GM12892 (cell line): ENCODE measurements around the gene ARHGDIB.

Experiments used
- DNase-seq: peaks from one replicate; pipeline ENCODE4 v3.0.0; 2011; ENCODE audit not compliant: insufficient read length
- FAIRE-seq: peaks from 2 replicates; lab custom pipeline; 2011; peaks lifted over from hg19 to GRCh38; lab: Jason Lieb, UNC
- POLR2A ChIP-seq: IDR thresholded peaks from 2 replicates; pipeline ENCODE4 v1.6.1; 2011; ENCODE audit warnings: low read depth, low read length, control low read depth
- POLR2AphosphoS5 ChIP-seq: IDR thresholded peaks from 2 replicates; pipeline ENCODE4 v1.6.1; 2011; ENCODE audit warnings: low read depth, low read length, control low read depth
- TAF1 ChIP-seq: IDR thresholded peaks from 2 replicates; pipeline ENCODE4 v1.6.1; 2011; ENCODE audit warnings: low read depth, mild to moderate bottlenecking, control low read depth, low read length, borderline replicate concordance

ARHGDIB gene

DNA sequence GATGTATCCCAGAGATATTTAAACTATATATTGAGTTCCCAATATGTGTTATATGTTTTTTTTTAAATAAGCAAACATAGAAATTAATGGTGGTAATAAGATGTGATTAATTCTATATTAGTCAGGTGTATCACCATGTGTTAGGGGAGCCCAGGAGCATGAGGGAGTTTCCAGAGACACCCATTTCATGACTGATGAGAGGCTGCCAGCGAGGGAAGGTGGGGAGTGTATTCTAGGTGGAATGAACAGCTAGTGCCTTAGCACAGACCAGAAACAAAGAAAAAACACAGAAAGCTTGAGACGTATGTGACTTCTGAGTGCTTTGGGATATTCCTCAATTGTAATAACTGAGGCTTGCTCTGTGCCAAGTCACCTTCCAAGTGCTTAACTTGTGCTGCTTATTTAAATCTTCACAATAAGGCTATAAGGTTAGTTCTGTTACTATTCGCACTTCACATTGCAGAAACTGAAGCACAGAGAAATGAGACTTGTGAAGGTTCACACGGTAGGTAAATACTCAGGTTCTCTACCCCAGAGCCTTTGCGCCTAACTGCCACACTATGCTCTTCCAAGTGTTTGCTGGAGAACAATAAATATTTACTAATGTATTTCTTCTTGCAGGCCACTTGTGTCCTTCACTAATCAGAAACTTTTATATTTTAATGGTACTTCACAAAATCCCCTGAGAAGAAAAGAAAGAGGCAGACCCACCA lies 57.9 kb downstream of the ARHGDIB start:
- TF ChIP-seq POLR2A = no peak
- no peak for TF ChIP-seq POLR2AphosphoS5
- no peak for TF ChIP-seq TAF1
- FAIRE-seq (no peak), DNase-seq (no peak)

DNA sequence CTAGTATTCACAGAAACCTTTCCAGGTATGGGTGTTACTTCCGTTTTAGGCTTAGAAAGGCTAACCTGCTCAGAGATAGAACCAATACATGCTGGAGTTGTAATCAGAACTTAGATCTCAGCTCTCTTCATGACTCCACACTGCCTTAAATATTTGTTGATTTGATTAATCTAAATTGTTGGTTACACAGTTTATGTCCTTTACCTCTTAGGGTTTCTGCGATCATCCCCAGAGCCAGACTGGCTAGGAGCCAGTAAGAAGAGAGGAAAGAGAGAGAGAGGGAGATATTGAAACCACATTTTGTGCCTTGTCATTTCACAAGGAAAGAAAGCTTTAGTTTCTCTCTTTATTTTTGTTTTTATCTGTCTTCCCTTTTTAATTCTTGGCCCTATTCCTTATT lies 58.9 kb downstream of the ARHGDIB start:
- TF ChIP-seq POLR2A = no peak
- TF ChIP-seq POLR2AphosphoS5 = no peak
- TF ChIP-seq TAF1 = no peak
- no peak for FAIRE-seq
- DNase-seq = no peak

DNA sequence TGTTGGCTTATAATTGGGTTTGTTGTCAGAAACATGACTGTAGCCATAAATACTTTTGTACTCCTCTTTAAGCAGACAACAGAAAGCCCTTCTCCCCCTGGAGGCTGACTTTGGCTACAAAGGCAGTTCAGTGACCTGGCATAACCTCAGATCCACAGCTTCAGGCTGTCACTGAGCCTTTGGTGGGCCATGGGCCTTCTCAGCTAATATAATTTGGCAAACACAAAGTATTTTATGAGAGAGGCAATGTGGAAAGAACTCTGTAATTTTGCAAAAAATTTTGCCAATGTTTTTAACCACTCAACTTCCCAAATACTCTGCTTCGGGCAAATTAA lies 60.2 kb downstream of the ARHGDIB start:
- FAIRE-seq (no peak), DNase-seq (no peak)
- TF ChIP-seq TAF1 (no peak), POLR2A (no peak)

DNA sequence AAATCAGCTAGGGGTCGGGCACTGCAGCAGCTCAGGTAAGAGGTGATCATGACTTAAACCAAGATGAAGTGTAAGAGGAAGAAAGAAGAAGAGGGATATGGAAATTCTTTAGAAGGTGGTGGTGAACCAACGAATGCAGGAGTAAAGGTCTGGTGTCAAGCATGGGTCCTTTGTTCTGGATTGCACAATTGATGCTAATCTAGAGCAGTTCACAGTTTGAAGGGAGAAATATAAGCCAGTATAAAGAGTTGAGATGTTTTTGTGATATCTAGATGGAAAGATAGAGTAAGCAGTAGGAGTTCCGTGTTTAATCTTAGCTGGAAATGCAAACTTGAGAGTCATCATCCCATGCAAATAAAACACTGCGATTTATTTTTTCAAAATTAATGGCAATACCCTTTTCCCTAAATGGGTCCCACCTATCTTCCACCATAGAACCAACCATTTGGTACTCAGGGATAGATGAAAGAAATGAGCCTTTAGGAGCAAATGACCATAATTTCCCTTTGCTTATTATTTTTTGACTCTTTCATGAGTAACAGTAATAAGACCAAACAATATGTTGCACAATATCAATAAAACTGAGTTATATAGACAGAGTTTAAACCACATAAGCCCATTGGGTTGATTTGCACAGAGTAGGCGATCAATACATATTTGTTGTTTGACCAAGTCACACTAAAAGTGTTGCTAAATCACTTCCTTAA lies 60.7 kb downstream of the ARHGDIB start:
- FAIRE-seq (no peak), DNase-seq (no peak)
- TF ChIP-seq POLR2A (no peak), TAF1 (no peak)

DNA sequence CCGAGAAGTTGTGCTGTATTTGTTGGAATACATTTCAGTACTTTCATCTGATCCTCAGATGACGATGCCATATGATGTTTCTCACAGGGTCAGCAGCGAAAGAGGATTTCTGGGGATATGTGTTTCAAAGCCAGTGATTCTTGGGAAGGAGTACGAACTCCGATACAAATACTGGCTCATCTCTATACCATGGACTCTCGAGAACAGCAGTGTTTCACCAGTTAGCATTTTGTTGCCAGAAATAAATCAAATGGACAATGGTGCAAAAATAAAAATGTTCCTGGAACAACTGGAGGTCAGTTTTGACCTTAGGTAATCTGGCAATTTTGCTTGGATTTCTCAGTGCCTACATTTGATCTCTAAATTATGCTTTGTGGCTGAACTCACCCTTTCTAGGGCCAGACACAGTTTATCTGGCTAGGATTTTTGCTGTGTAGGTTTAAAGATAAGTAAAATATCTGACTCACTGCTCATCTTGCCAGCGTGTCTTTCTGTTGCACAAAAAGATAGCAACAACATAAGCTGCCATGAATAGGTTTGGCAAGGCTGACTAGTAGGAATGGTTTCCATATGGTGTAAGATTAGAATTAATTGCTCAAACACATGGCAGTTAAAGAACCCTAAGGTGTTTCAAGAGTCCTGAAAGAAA lies 64.8 kb downstream of the ARHGDIB start:
- DNase-seq = no peak
- TF ChIP-seq POLR2A (no peak), POLR2AphosphoS5 (no peak), TAF1 (no peak)
- FAIRE-seq = peak; percentile 9

DNA sequence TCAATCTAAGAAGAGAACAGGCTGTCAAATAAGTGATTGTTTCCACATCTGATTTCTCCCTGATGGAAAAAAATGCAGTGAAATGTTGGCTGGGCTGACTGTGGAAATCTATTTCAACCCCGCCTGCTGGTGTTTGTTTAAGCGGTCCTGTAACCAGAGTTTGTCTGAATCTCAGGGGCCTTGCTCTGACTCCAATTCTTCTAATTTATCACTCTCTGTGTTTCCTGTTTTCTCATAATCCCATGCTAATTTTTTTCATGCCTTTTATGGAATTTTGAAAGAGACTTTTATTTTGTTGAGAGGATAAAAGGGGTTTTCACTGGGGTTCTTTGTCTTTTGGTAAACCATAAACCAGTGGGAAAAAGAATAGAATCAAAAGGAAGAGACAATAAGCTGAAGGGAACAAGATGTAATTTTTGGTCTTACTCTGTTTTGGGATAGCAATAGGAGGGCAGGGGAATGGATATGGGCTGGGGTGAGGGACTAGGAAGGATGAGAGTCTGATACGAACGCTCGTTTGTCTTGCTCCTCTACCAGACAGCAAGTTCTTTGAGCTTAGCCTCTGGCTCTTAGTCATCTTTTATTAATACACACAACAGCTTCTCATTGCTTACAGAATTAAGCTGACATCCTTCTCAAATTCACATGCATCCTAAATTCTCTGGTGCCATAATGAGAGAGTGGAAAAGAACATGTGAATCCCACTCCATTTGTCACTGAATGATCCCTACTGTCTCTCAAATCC lies 67.7 kb downstream of the ARHGDIB start:
- FAIRE-seq = no peak
- TF ChIP-seq TAF1 (no peak), POLR2AphosphoS5 (no peak), POLR2A (no peak)
- no peak for DNase-seq

DNA sequence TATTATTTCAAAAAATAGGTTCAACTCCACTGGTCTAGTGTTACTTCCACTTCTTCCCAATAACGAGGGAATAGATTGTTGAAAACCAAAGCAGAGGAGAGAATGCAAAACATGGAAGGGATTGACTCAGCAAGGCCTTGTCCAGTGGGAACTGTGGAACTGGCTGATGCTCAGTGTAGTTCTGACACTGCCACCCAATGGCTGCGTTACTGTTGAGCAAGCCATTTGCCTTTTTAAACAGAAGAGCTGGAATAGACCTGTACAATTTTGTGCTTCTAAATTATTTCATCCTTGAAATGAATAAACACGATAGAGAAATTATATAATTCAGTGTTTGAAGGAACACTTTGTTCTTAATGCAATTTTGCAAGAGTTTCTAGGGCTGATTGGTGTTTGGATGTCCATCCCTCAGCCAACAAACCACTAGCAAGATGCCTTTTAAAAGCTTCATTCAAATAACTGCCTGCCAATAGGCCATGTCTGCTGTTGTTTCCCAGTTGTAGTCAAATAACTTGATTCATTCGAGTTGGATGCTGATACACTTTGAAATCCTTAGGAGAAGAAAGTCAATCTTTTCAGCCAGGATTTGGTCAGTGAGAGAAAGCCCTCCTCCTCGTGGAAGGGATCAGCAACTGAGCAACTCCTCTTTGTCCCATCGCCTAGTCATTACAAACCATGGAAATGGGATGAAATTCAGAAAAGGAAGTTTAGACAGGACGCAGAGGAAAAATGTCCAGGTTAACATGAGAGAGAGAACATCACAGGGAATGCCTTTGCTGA lies 68.5 kb downstream of the ARHGDIB start:
- no peak for DNase-seq
- TF ChIP-seq TAF1 = no peak
- no peak for TF ChIP-seq POLR2AphosphoS5
- TF ChIP-seq POLR2A = no peak
- FAIRE-seq = no peak
